Esophagus squamous epithelium (tissue), 4 donors: ENCODE data around the gene TNFRSF25.

Experiments used
- POLR2A ChIP-seq, 4 donors: fragments of 450-650 bp; IDR thresholded peaks; one replicate each; pipeline ENCODE4 v1.6.1; 2017; ENCODE audit warnings: antibody characterized with exemption in 4 of 4, mild to moderate bottlenecking in 4 of 4, moderate library complexity in 3 of 4
- TF ChIP-seq, protein P1 (sequence below), 6 experiments: fragments of 450-650 bp in 4 of 6; fragments of 200-600 bp in 2 of 6; sonication (generic) in 2 of 6; IDR thresholded peaks; one replicate each; pipeline ENCODE4 v1.5.1; 2016 to 2019; ENCODE audit warnings: antibody characterized with exemption in 6 of 6, mild to moderate bottlenecking in 4 of 6, moderate library complexity in 4 of 6

- TF ChIP-seq, protein P1, sequence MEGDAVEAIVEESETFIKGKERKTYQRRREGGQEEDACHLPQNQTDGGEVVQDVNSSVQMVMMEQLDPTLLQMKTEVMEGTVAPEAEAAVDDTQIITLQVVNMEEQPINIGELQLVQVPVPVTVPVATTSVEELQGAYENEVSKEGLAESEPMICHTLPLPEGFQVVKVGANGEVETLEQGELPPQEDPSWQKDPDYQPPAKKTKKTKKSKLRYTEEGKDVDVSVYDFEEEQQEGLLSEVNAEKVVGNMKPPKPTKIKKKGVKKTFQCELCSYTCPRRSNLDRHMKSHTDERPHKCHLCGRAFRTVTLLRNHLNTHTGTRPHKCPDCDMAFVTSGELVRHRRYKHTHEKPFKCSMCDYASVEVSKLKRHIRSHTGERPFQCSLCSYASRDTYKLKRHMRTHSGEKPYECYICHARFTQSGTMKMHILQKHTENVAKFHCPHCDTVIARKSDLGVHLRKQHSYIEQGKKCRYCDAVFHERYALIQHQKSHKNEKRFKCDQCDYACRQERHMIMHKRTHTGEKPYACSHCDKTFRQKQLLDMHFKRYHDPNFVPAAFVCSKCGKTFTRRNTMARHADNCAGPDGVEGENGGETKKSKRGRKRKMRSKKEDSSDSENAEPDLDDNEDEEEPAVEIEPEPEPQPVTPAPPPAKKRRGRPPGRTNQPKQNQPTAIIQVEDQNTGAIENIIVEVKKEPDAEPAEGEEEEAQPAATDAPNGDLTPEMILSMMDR (IDR thresholded peaks at IDR 0.05), result peak in 1 of 6 experiments; percentile 11
- TF ChIP-seq POLR2A (IDR thresholded peaks at IDR 0.05), result no peak
Measured at GRCh38 chr1:6418668-6419396, 47.1 kb downstream of the TNFRSF25 start.
